PC-3 (cell line): Measurements from ENCODE around the gene VPS37B.

Experiments used
- EZH2 ChIP-seq: fragments of 300-600 bp; sonication (generic); IDR thresholded peaks from one replicate; pipeline ENCODE4 v1.6.1; 2017; ENCODE audit warnings: antibody characterized with exemption, mild to moderate bottlenecking, low read length; ENCODE audit not compliant: unreplicated experiment
- EZH2phosphoT487 ChIP-seq: fragments of 300-600 bp; sonication (generic); IDR thresholded peaks from 2 replicates; pipeline ENCODE4 v1.6.1; 2018; ENCODE audit warnings: mild to moderate bottlenecking, antibody characterized with exemption, low read length, borderline replicate concordance
- TF ChIP-seq, protein P1 (sequence below): fragments of 300-600 bp; sonication (generic); conservative IDR thresholded peaks from 2 replicates; pipeline ENCODE4 v1.5.1; 2017; ENCODE audit warnings: antibody characterized with exemption, low read depth, mild to moderate bottlenecking, low read length

GRCh38 chr12:122872815-122873361, 23.0 kb downstream of the VPS37B start:
- TF ChIP-seq, protein P1, sequence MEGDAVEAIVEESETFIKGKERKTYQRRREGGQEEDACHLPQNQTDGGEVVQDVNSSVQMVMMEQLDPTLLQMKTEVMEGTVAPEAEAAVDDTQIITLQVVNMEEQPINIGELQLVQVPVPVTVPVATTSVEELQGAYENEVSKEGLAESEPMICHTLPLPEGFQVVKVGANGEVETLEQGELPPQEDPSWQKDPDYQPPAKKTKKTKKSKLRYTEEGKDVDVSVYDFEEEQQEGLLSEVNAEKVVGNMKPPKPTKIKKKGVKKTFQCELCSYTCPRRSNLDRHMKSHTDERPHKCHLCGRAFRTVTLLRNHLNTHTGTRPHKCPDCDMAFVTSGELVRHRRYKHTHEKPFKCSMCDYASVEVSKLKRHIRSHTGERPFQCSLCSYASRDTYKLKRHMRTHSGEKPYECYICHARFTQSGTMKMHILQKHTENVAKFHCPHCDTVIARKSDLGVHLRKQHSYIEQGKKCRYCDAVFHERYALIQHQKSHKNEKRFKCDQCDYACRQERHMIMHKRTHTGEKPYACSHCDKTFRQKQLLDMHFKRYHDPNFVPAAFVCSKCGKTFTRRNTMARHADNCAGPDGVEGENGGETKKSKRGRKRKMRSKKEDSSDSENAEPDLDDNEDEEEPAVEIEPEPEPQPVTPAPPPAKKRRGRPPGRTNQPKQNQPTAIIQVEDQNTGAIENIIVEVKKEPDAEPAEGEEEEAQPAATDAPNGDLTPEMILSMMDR = no peak
- no peak for TF ChIP-seq EZH2
- TF ChIP-seq EZH2phosphoT487 = no peak
